Measurements from ENCODE around the gene CACNA1A. TPM values are rescaled to one million over a fixed set of nuclear protein-coding genes. Genes with fewer than 3 reads are reported as not detected.
A peak's percentile ranks its signal among the peaks of the same experiment; 100 is the strongest.

CACNA1A gene
- total and polyA plus RNA-seq, 2 of the 13 experiments (the other 11 are each of a cell fraction or from before 2014, with no cell fraction given) = not detected

GRCh38 chr19:13164343-13165161 lies 341.7 kb downstream of the CACNA1A start (continued):
- TF ChIP-seq KIAA2018 (CRISPR knock-in tag; IDR thresholded peaks at IDR 0.05; ENCODE audit: borderline replicate concordance) (no peak), DPF2 (CRISPR knock-in tag; IDR thresholded peaks at IDR 0.05; ENCODE audit: borderline replicate concordance, low read depth) (0 out of 2 replicates have a peak, but pooled peaks have one; percentile 24), NCOA5 (CRISPR knock-in tag; IDR thresholded peaks at IDR 0.05) (no peak), PRPF4 (IDR thresholded peaks at IDR 0.05; ENCODE audit: low read depth, low read length, poor library complexity, severe bottlenecking) (peak; percentile 58), MEF2D (CRISPR knock-in tag; IDR thresholded peaks at IDR 0.05) (peak; percentile 50; the same call in 1 of the 2 replicates), ZNF446 (CRISPR knock-in tag; IDR thresholded peaks at IDR 0.05) (no peak), KLF12 (CRISPR knock-in tag; IDR thresholded peaks at IDR 0.05; ENCODE audit: borderline replicate concordance) (peak; percentile 84; the same call in 1 of the 2 replicates), ZNF768 (CRISPR knock-in tag; IDR thresholded peaks at IDR 0.05) (0 out of 2 replicates have a peak, but pooled peaks have one; percentile 31), E2F1 (CRISPR knock-in tag; IDR thresholded peaks at IDR 0.05) (no peak), ZNF124 (CRISPR knock-in tag; IDR thresholded peaks at IDR 0.05) (no peak), MLX (CRISPR knock-in tag; IDR thresholded peaks at IDR 0.05) (peak; percentile 15; the same call in 1 of the 2 replicates), ZNF331 (CRISPR knock-in tag; IDR thresholded peaks at IDR 0.05) (peak; percentile 62), JDP2 (CRISPR knock-in tag; IDR thresholded peaks at IDR 0.05; ENCODE audit: borderline replicate concordance) (no peak), HES4 (CRISPR knock-in tag; IDR thresholded peaks at IDR 0.05; ENCODE audit: borderline replicate concordance) (no peak), HOMEZ (CRISPR knock-in tag; IDR thresholded peaks at IDR 0.05; ENCODE audit: low read depth) (0 out of 2 replicates have a peak, but pooled peaks have one; percentile 35), HMGA1 (CRISPR knock-in tag; conservative IDR thresholded peaks at IDR 0.05) (no peak)

Measured in HepG2 (cell line).